ENCODE results near the gene L1CAM.

Gene L1CAM

GRCh38 chrX:153875391-153876111 lies 10.4 kb downstream of the L1CAM start:
- DNase-seq (ENCODE audit: low read depth): no peak

GRCh38 chrX:153874366-153875125 lies 11.4 kb downstream of the L1CAM start:
- DNase-seq (ENCODE audit: low read depth): no peak

GRCh38 chrX:153874085-153874365 lies 11.9 kb downstream of the L1CAM start:
- DNase-seq (ENCODE audit: low read depth): no peak

- no peak for DNase-seq (ENCODE audit: low read depth)
Observed at GRCh38 chrX:153873282-153874084, 12.5 kb downstream of the L1CAM start.

GRCh38 chrX:153871946-153872878 lies 13.8 kb downstream of the L1CAM start:
- no peak for DNase-seq (ENCODE audit: low read depth)

- DNase-seq (ENCODE audit: low read depth): no peak
Observed at GRCh38 chrX:153871451-153871850, 14.5 kb downstream of the L1CAM start.

GRCh38 chrX:153870791-153871360 lies 15.1 kb downstream of the L1CAM start:
- DNase-seq (ENCODE audit: low read depth): no peak

GRCh38 chrX:153870288-153870690 lies 15.7 kb downstream of the L1CAM start:
- DNase-seq (ENCODE audit: low read depth): no peak

GRCh38 chrX:153869473-153870287 lies 16.3 kb downstream of the L1CAM start:
- DNase-seq (ENCODE audit: low read depth): no peak

- DNase-seq (ENCODE audit: low read depth): no peak
Observed at GRCh38 chrX:153868576-153869472, 17.1 kb downstream of the L1CAM start.

- no peak for DNase-seq (ENCODE audit: low read depth)
Observed at GRCh38 chrX:153867671-153868070, 18.3 kb downstream of the L1CAM start.

GRCh38 chrX:153867139-153867538 lies 18.8 kb downstream of the L1CAM start:
- DNase-seq (ENCODE audit: low read depth): no peak

GRCh38 chrX:153866302-153867019 lies 19.5 kb downstream of the L1CAM start:
- no peak for DNase-seq (ENCODE audit: low read depth)

GRCh38 chrX:153865685-153866084 lies 20.3 kb downstream of the L1CAM start:
- DNase-seq (ENCODE audit: low read depth): no peak

GRCh38 chrX:153865321-153865580 lies 20.7 kb downstream of the L1CAM start:
- DNase-seq (ENCODE audit: low read depth): no peak

- no peak for DNase-seq (ENCODE audit: low read depth)
Observed at GRCh38 chrX:153864561-153865320, 21.2 kb downstream of the L1CAM start.

- DNase-seq (ENCODE audit: low read depth): no peak
Observed at GRCh38 chrX:153864101-153864500, 21.9 kb downstream of the L1CAM start.

GRCh38 chrX:153863251-153863991 lies 22.6 kb downstream of the L1CAM start:
- no peak for DNase-seq (ENCODE audit: low read depth)

Measured in CMK (cell line).